Measurements from ENCODE around the gene CYP27C1. TPM values are rescaled to one million over a fixed set of nuclear protein-coding genes. Genes with fewer than 3 reads are reported as not detected.

The CYP27C1 gene
- total RNA-seq, 1 donor from 2014 or later, result 3.0 TPM

GRCh38 chr2:127142663-127143630 is 77.2 kb downstream of the CYP27C1 start:
- peaks cover 13% of the 10 kb centered on the region for H3K4me1 Mint-ChIP-seq
- Histone ChIP-seq H3K36me3 (no peaks in the 10 kb centered on the region), H3K79me2 (ENCODE audit: low read depth) (no peaks in the 10 kb centered on the region), H3K9me3 (ENCODE audit: low read depth) (no peaks in the 10 kb centered on the region), H4K20me1 (ENCODE audit: low read depth) (no peaks in the 10 kb centered on the region), H3K27ac (no peak overlapping the region), H2AFZ (replicated peaks) (no peak overlapping the region), H3K9ac (no peak overlapping the region), H3K4me3 (no peak overlapping the region), H3K4me1 (peaks cover 9% of the 10 kb centered on the region), H3F3A (ENCODE audit: low read depth) (peaks cover 17% of the 10 kb centered on the region), H3K4me2 (no peak overlapping the region), H3K27me3 (no peaks in the 10 kb centered on the region)
- DNase-seq (ENCODE audit: low spot score), result no peak
- no peaks in the 10 kb centered on the region for H3K36me3 Mint-ChIP-seq
- H3K4me3 Mint-ChIP-seq, result no peak overlapping the region
- H3K9me3 Mint-ChIP-seq, result peaks cover 9% of the 10 kb centered on the region
- H3K27me3 Mint-ChIP-seq (ENCODE audit: insufficient read depth, low read depth), result peaks cover 3% of the 10 kb centered on the region
- no peak overlapping the region for H3K27ac Mint-ChIP-seq
- TF ChIP-seq CTCF (IDR thresholded peaks at IDR 0.05), result no peak
- no peak for TF ChIP-seq EZH2phosphoT487 (IDR thresholded peaks at IDR 0.05)
- TF ChIP-seq EZH2 (IDR thresholded peaks at IDR 0.05), result no peak

GRCh38 chr2:127140538-127140937 is 79.6 kb downstream of the CYP27C1 start:
- H3K27me3 Mint-ChIP-seq (ENCODE audit: insufficient read depth, low read depth), result peaks cover 8% of the 10 kb centered on the region
- Histone ChIP-seq H3K36me3 (no peaks in the 10 kb centered on the region), H3K9me3 (ENCODE audit: low read depth) (no peaks in the 10 kb centered on the region), H4K20me1 (ENCODE audit: low read depth) (no peaks in the 10 kb centered on the region), H3F3A (ENCODE audit: low read depth) (peaks cover 7% of the 10 kb centered on the region), H3K27ac (no peak overlapping the region), H3K9ac (no peak overlapping the region), H3K4me3 (no peak overlapping the region), H3K4me1 (no peaks in the 10 kb centered on the region), H3K4me2 (no peak overlapping the region), H3K27me3 (no peaks in the 10 kb centered on the region), H2AFZ (replicated peaks) (no peak overlapping the region), H3K79me2 (ENCODE audit: low read depth) (no peaks in the 10 kb centered on the region)
- no peak for DNase-seq (ENCODE audit: low spot score)
- no peaks in the 10 kb centered on the region for H3K36me3 Mint-ChIP-seq
- H3K4me3 Mint-ChIP-seq, result no peak overlapping the region
- H3K9me3 Mint-ChIP-seq, result peaks cover 9% of the 10 kb centered on the region
- no peak for TF ChIP-seq CTCF (IDR thresholded peaks at IDR 0.05)
- TF ChIP-seq EZH2phosphoT487 (IDR thresholded peaks at IDR 0.05), result no peak
- peaks cover 3% of the 10 kb centered on the region for H3K4me1 Mint-ChIP-seq
- no peak overlapping the region for H3K27ac Mint-ChIP-seq

GRCh38 chr2:127139766-127140165 is 80.3 kb downstream of the CYP27C1 start:
- Histone ChIP-seq H3K4me3 (no peak overlapping the region), H3F3A (ENCODE audit: low read depth) (peaks cover 6% of the 10 kb centered on the region), H2AFZ (replicated peaks) (no peak overlapping the region), H3K36me3 (no peaks in the 10 kb centered on the region), H3K27ac (no peak overlapping the region), H4K20me1 (ENCODE audit: low read depth) (no peaks in the 10 kb centered on the region), H3K79me2 (ENCODE audit: low read depth) (no peaks in the 10 kb centered on the region), H3K9ac (no peak overlapping the region), H3K4me1 (no peaks in the 10 kb centered on the region), H3K4me2 (no peak overlapping the region), H3K27me3 (no peaks in the 10 kb centered on the region), H3K9me3 (ENCODE audit: low read depth) (no peaks in the 10 kb centered on the region)
- DNase-seq (ENCODE audit: low spot score), result no peak
- Mint-ChIP-seq H3K4me3 (no peak overlapping the region), H3K9me3 (peaks cover 9% of the 10 kb centered on the region), H3K27me3 (ENCODE audit: insufficient read depth, low read depth) (peaks cover 8% of the 10 kb centered on the region), H3K27ac (no peak overlapping the region), H3K36me3 (no peaks in the 10 kb centered on the region), H3K4me1 (no peaks in the 10 kb centered on the region)
- TF ChIP-seq CTCF (IDR thresholded peaks at IDR 0.05), result no peak
- TF ChIP-seq EZH2phosphoT487 (IDR thresholded peaks at IDR 0.05), result no peak
- no peak for TF ChIP-seq EZH2 (IDR thresholded peaks at IDR 0.05)
